Eye (tissue), 1 donor: ENCODE results near the gene ZSCAN2.
"Not testable (repeated sequence)": the region's sequence is repeated elsewhere in the genome, so short reads cannot be mapped to it uniquely, and the experiment has no call there.

Experiments
- DNase-seq: peaks from one replicate; pipeline ENCODE4 v3.0.0-alpha.2; 2015

ZSCAN2 gene

DNA sequence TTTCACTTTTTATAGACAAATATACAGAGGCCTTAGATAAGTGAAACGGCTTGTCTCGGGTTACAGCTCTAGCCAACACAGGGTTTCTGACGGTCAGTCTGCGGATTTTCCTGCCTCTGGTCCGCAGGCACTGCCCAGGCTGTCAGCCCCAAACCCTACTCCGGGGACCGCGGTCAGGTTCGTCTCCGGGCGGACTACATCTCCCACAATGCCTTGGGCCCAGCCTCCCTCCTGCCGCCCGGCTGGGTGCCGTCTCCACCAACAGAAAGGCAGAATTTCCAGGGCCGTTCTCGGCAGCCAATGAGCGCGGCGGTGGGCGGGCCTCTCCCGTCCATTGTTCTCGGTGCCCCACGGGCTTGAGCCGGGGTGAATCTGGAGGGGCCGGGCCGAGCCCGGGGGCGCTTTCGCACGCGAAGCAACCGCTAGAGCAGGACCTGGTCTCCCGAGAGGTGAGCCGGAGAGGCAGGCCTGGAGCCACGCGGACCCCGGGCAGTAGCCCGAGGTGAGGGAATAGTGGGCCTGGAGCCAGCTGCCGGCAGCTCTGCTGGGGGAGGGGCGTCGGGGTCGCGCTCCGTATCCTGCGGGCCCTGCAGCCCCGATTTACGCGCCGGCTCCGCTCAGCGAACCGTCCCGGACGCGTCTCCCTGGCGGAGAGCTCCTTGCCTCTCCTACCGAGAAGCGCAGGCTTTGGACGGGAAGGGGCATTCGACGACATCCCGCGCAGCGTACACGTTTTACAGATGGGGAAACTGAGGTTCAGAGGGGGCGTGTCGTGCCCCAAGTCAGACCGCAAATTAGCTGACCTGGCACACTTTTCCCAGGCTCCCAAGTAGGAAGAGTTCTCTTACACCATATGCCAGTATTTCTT lies at the start of gene ZSCAN2:
Gene ZSCAN2 (plus strand): TSS at position 323 of the 868 bp plus-strand sequence. CDS start 2,919 bp downstream, outside the sequence.
- DNase-seq = peak; percentile 99

DNA sequence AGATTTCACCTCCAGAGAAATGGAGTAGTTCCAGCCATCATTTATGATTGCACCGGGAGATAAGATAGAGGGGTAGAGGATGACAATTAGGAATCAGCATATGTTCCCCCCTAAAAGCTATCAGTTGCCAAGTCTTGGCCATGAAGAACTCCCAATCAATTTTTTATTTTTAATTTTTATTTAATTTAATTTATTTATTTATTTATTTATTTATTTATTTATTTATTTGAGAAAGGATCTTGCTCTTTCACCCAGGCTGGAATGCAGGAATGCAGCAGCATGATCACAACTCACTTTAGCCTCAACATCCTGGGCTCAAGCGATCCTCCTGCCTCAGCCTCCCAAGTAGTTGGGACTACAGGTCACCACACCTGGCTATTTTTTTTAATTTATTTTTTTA lies 49.2 kb upstream of the ZSCAN2 start:
- DNase-seq = not testable (repeated sequence)

- DNase-seq = no peak
These were observed 47.9 kb upstream of the ZSCAN2 start for GRCh38 chr15:84552896-84553295.

DNA sequence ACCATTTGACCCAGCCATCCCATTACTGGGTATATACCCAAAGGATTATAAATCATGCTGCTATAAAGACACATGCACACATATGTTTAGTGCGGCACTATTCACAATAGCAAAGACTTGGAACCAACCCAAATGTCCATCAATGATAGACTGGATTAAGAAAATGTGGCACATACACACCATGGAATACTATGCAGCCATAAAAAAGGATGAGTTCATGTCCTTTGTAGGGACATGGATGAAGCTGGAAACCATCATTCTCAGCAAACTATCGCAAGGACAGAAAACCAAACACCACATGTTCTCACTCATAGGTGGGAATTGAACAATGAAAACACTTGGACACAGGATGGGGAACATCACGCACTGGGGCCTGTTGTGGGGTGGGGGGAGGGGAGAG lies 44.1 kb upstream of the ZSCAN2 start:
- DNase-seq = not testable (repeated sequence)

DNA sequence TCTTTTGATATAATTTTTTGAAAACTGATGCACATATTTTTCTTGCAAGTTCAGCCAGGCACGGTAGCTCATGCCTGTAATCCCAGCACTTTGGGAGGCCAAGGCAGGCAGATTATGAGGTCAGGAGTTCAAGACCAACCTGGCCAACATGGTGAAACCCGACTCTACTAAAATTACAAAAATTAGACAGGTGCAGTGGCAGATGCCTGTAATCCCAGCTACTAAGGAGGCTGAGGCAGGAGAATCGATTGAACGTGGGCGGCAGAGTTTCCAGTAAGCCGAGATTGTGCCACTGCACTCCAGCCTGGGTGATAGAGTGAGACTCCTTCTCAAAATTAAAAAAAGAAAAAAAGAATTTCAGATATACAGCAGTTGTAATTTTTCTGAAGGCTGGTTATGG lies 32.8 kb upstream of the ZSCAN2 start:
- DNase-seq = not testable (repeated sequence)

DNA sequence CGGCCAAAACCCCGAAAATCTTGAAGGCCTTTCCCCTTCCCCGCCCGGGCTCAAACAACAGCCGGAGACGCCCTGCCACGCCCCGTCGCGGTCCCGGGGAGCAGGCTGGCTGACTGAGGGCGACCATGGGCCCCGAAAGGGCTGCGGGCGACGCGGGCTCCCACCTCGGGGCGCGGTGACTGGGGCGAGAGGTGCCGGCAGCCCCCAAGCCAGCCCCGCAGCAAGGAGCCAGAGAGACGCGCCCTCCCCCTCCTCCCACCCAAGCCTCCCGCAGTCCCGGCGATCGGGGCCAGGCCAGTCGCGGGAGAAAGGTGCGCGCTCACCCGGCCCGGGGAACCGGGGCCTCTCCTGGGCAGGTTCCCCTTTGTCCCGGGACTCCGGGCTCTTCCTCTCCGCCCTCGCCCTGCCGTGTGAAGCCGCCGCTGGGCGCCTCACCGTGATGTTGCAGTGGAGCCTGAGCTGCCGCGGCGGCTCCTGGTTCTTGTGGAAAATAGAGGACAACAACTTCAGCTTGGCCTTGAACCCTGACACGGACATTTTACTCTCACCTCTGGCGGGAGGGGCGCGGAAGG lies 30.6 kb upstream of the ZSCAN2 start:
- peak; percentile 83 for DNase-seq

DNA sequence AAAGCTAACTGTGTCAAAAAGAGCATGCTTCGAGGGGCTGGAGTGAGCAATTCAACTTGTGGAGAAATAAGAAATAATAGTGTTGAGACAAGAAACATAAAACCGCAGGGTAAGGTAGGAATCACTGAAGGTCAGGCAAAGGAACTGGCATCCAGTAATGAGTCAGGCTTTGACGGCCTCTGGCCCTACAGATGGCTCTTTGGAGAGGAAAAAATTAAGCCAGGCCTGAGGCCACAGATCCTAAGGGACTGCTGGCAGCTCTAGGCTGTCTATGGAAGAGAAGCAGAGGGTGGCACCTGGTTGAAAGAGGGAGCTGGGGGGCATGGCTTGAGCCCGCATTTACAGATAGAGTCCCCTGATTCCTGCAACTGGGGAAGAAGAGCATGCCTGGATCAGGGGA lies 28.6 kb upstream of the ZSCAN2 start:
- DNase-seq = no peak

- DNase-seq = no peak
These were observed 25.3 kb upstream of the ZSCAN2 start for GRCh38 chr15:84575493-84575892.

GRCh38 chr15:84577891-84578290 lies 22.9 kb upstream of the ZSCAN2 start:
- not testable (repeated sequence) for DNase-seq

DNA sequence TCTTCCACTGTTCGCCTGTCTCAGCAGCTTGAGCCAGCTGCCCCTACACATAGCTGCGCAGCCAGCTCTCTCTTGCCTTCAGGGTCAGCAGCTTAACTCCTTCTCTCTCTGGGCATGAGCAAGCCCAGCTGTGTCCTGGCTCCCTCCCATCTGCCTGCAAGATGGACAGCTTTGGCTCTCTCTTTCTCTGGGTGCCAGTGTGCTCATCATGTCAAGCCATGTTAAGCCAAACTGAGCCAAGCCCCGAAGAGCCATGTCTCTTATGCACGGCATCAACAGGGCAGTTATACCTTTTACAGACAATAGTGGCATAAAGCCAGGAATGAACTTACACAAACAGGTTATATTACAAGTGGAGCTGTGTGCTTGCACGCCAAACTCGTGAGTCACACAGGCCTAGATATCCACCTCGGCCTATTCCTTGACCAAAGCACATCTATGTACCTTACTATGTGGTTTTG lies 21.5 kb upstream of the ZSCAN2 start:
- DNase-seq = peak; percentile 52

- not testable (repeated sequence) for DNase-seq
These were observed 19.0 kb upstream of the ZSCAN2 start for GRCh38 chr15:84581676-84582428.

DNA sequence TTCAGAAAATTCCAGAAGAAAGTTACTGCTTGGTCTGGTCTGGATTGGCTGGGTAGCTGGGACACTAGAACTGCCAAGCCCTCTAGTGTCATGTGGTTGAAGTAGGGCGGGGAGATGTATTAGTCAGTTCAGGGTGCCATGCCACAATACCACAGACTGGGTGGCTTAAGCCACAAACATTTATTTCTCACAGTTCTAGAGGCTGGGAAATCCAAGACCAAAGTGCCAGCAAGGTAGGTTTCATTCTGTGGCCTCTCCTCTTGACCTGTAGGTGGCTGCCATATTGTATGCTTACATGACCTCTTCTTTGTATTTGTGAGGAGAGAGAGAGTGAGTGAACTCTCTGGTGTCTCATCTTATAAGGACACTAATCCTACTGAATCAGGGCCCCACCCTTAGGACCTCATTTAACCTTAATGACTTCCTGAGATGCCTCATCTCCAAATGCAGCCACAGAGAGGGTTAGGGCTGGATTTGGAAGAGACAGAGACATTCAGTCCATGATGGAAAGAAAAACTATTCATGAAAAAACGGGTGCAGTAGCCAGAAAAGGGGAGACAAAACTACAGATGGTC lies 18.1 kb upstream of the ZSCAN2 start:
- no peak for DNase-seq

DNA sequence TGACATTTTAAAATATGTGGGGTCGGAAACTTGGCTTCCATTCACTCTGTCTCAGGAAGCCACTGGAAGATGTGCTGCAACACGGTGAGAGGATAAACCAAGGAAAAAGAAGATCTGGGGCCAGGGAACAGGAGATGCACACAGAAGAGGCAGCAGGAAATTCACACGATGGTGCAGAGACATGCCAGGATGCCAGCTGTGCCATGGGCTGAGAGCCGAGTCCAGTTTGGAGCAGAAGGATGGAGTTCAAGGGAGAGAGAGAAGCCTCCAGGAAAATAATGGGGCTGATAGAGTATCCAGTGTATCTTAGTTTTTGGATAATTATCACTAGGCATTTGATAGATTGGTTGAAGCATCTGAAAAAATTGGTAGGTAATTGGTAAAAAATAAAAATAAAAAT lies 16.9 kb upstream of the ZSCAN2 start:
- not testable (repeated sequence) for DNase-seq

DNA sequence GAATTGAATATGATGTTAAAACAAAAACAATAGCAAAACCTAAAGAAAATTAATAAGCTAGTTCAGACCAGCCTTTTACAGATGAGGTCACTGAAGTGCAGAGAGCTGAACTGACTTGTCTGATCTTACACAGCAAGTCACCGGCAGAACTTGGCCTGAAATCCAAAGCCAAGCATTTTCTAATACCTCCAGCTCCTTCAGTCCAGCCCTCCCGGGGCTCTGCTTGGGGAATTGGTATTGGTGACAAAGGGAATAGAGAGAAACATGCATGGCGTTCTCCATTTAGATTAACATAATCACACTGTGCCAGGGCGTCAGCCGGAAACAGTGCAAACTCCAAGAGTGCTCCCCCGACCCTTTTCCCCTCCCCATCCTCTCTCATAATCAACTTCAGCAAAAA lies 14.1 kb upstream of the ZSCAN2 start:
- DNase-seq = no peak

- DNase-seq = peak; percentile 96
These were observed 12.5 kb upstream of the ZSCAN2 start for GRCh38 chr15:84588053-84588874.

DNA sequence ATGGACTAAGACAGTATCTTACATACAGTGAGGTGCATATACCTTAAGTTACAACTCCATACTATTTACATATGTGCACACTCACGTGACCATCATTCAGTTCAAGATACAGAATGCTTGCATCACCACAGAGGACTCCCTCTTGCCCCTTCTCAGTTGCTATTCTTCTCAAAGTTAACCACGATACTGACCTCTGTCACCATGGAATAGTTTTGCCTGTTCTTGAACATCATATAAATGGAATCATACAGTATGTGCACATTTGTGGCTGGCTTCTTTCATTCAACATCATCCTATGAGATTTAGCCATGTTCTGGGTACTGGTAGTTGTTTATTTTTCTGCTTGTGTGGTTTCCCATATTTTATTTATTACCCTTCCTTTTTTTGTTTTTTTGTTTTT lies 10.4 kb upstream of the ZSCAN2 start:
- no peak for DNase-seq

- DNase-seq = no peak
These were observed 9.0 kb upstream of the ZSCAN2 start for GRCh38 chr15:84591815-84592214.

DNA sequence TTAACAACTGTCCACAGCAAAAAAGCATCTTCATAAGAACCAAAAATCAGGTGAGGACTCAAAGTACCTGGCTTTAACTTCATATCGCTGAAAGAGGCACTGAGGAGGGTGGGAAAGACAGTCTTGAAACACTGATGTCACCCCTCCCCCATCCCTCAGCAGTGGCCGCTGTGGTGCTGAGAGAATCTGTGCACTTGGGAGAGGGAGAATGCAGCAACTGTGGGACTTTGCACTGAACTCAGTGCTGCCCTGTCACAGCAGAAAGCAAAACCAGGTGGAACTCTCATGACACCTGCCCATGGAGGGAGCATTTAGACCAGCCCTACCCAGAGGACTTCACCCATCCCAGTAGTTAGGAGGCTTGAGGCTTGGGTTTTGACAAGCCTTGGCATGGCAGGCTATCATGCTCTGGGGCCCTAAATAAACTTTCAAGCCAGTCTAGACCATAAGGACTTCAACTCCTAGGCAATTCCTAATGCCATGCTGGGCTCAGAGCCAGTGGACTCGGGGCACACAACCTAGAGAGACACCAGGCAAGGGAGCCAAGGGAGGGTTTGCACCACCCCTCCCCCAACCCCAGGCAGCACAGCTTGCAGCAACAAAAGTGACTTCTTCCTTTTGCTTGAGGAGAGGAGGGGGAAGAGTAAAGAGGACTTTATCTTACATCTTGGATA lies 6.1 kb upstream of the ZSCAN2 start:
- no peak for DNase-seq

DNA sequence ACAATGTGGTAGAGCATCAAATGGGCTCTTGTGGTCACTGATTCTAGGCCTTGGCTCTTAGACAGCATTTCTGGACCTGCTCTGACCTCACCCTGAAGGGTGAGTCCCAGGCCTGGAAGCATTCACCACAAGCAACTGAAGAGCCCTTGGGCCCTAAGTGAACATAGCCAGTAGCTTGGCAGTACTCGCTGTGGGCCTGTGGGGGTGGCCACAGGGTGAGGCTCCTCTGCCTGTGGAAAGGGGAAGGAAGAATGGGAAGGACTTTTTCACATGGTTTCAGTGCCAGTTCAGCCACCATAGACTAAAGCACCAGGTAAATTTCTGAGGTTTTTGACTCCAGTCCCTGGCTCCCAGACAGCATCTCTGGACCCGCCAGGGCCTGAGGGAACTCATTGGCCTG lies 5.1 kb upstream of the ZSCAN2 start:
- no peak for DNase-seq

- DNase-seq = no peak
These were observed 3.5 kb upstream of the ZSCAN2 start for GRCh38 chr15:84597296-84597695.

DNA sequence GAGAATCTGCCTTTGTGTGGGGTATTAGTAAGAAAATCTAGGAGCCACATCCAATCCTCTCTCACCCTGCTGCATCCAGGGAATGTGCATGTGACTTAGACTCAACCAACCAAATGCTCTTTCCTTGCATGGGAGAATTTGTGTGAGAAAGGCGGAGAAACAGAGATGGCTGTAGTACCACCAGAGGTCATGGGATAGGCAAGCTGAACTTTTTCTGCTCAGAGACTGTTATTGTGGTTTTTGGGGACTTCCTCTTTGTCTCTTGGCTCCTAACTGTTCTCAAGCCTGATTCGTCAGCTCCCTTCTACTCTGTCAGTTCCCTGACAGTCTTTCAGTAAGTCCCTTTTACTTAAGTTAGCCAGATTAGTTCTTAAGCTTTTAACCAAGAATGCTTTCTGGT lies 2.6 kb upstream of the ZSCAN2 start:
- DNase-seq = no peak

- peak; percentile 60 for DNase-seq
These were observed 1.8 kb upstream of the ZSCAN2 start for GRCh38 chr15:84598993-84599392.
